AG04449 (cell line): ENCODE measurements around the gene EGFLAM.

Source experiments
- CTCF ChIA-PET: fragments of 350-600 bp; formaldehyde crosslinking; extraction: SDS; loops from one replicate; lab custom pipeline; 2021; ENCODE audit warnings: antibody characterized with exemption; lab: Yijun Ruan, JAX
- POLR2A ChIA-PET: fragments of 400-600, 350-600 bp; formaldehyde crosslinking; extraction: SDS; loops from one replicate; lab custom pipeline; 2020; ENCODE audit warnings: antibody characterized with exemption, inconsistent platforms; lab: Yijun Ruan, JAX
- DNase-seq: peaks from one replicate; pipeline ENCODE4 v3.0.0-alpha.2; 2010; ENCODE audit warnings: low read depth, low spot score
- H3K4me3 ChIP-seq: 2 replicates; pipeline ENCODE4 v1.5.1; 2011; ENCODE audit warnings: low read depth, mild to moderate bottlenecking, control low read depth, low read length
- CTCF ChIP-seq: IDR thresholded peaks from one replicate; pipeline ENCODE4 v1.5.1; 2011; ENCODE audit warnings: mild to moderate bottlenecking, moderate library complexity, low read length, control low read depth, inconsistent platforms; ENCODE audit not compliant: insufficient read depth; ENCODE audit errors: missing control alignments

Gene EGFLAM

GRCh38 chr5:38341056-38341455, 82.7 kb downstream of the EGFLAM start:
- DNase-seq, result no peak
- CTCF ChIA-PET, result no interaction called here
- POLR2A ChIA-PET, result no interaction called here
- no peak for TF ChIP-seq CTCF
- no peak overlapping the region for H3K4me3 ChIP-seq

DNA sequence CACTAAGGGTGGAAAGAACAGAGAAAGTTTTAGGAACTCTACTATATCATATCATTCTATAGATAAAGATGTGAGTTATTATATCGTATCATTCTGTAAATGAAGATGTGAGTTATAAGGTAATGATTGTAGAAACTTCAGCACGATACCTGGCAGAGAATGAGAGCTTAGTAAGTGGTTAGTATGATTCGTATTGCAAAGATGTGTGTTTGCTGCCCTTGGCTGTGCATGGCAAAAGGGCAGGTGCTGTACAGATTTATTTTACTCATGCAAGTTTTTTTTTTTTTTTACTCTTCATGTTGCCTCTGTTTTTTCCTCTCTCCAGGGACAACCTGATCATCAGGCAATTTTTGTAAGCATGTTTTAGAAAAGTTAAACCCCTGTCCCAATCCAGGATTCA, 83.3 kb downstream of the EGFLAM start:
- ChIA-PET CTCF (no interaction called here), POLR2A (no interaction called here)
- DNase-seq, result no peak
- TF ChIP-seq CTCF, result no peak
- H3K4me3 ChIP-seq, result no peak overlapping the region

DNA sequence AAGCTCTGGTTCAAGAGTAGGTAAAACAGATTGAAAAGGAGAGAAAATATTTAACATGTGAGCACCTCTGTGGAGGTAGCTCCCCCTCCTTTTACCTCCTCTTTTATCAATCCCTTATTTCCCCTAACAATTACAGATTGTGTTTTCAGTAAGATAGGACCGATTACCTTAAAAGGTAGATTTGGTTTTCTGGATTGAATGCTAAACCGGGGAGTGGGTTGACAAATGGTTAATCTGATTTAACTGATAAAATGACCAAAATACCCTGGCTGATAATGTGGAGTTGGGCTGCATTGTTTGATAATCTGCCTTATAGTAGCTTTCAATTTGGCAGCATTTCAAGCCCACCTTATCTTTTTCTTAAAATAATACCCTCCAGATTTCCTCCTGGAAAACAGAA, 83.9 kb downstream of the EGFLAM start:
- no peak for TF ChIP-seq CTCF
- ChIA-PET POLR2A (no interaction called here), CTCF (no interaction called here)
- no peak overlapping the region for H3K4me3 ChIP-seq
- DNase-seq, result no peak

- DNase-seq, result no peak
- ChIA-PET POLR2A (no interaction called here), CTCF (no interaction called here)
- no peak overlapping the region for H3K4me3 ChIP-seq
- TF ChIP-seq CTCF, result no peak
Measured at GRCh38 chr5:38344891-38345290, 86.5 kb downstream of the EGFLAM start.

- no peak for DNase-seq
- ChIA-PET CTCF (no interaction called here), POLR2A (no interaction called here)
- TF ChIP-seq CTCF, result no peak
- H3K4me3 ChIP-seq, result no peak overlapping the region
Measured at GRCh38 chr5:38346593-38346992, 88.2 kb downstream of the EGFLAM start.

DNA sequence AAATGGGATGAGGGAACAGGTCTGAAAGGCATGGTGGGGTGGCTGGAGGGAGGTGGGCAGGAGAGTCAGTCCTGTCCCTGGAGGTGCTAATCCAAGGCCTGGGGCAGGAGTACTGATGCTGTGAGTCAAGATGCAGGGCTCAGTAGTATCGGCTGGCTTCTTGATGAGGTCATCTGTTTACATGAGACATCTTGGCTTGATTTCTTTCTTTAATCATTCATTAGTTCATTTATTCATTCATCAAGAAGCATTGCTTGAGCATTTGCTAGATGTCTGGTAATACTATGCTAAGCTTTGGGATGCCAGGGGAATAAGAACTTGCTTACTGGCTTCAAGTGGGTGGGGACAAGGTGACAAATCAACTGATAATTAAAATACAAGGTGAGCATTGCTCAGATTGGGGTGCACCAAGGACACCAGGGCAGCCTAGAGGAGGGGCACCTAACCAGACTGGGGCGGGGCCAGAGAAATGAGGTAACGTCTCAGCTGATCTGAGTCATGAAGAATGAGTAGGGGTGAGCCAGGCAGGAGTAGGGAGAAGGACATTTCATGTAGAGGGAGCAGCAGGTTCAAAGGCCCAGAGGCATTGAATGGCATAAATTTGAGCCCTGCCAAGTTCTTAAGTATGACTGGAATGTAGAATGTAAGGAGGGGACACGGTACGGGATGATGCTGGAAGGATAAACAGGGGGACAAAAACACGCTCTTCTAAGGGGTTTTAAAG, 88.8 kb downstream of the EGFLAM start:
- POLR2A ChIA-PET, result no interaction called here
- DNase-seq, result no peak
- CTCF ChIA-PET, result no interaction called here
- no peak overlapping the region for H3K4me3 ChIP-seq
- TF ChIP-seq CTCF, result no peak
